ENCODE results near the gene HSD17B3. TPM values are rescaled to one million over a fixed set of nuclear protein-coding genes. Genes with fewer than 3 reads are reported as not detected.

Gene HSD17B3
- total RNA-seq, 1 donor from 2014 or later: not detected

DNA sequence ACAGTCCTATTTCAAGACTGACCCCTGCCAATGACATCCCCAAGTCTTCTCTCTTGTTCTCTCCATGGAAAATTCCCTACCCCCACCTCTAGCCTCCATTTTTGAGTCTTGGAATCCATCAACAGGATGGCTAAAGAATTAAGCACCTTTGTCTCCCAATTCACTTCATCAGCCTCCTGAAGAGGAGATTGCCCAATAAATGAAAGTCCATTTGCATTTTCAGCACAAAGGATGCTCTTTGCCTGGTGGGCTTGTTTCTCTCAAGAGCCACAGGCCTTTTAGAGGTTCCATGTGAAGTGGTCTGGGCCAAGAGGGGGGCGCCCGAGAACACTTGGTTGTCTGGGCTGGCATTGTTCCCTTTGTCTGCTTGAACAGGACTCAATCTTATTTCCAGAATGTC lies 12.6 kb downstream of the HSD17B3 start:
- Histone ChIP-seq H3F3A (ENCODE audit: low read depth) (peaks cover 10% of the 10 kb centered on the region), H3K36me3 (no peaks in the 10 kb centered on the region), H3K27me3 (no peaks in the 10 kb centered on the region), H3K9ac (no peak overlapping the region), H3K79me2 (ENCODE audit: low read depth) (no peaks in the 10 kb centered on the region), H3K4me3 (no peak overlapping the region), H3K4me2 (no peak overlapping the region), H3K4me1 (peaks cover 10% of the 10 kb centered on the region), H2AFZ (replicated peaks) (peak overlapping the region; percentile 91), H4K20me1 (ENCODE audit: low read depth) (no peaks in the 10 kb centered on the region), H3K27ac (peak overlapping the region; percentile 56), H3K9me3 (ENCODE audit: low read depth) (no peaks in the 10 kb centered on the region)
- peak; percentile 43 for DNase-seq (ENCODE audit: low spot score)
- TF ChIP-seq EZH2 (IDR thresholded peaks at IDR 0.05) (no peak), EZH2phosphoT487 (IDR thresholded peaks at IDR 0.05) (no peak)
- TF ChIP-seq, protein P1, sequence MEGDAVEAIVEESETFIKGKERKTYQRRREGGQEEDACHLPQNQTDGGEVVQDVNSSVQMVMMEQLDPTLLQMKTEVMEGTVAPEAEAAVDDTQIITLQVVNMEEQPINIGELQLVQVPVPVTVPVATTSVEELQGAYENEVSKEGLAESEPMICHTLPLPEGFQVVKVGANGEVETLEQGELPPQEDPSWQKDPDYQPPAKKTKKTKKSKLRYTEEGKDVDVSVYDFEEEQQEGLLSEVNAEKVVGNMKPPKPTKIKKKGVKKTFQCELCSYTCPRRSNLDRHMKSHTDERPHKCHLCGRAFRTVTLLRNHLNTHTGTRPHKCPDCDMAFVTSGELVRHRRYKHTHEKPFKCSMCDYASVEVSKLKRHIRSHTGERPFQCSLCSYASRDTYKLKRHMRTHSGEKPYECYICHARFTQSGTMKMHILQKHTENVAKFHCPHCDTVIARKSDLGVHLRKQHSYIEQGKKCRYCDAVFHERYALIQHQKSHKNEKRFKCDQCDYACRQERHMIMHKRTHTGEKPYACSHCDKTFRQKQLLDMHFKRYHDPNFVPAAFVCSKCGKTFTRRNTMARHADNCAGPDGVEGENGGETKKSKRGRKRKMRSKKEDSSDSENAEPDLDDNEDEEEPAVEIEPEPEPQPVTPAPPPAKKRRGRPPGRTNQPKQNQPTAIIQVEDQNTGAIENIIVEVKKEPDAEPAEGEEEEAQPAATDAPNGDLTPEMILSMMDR (IDR thresholded peaks at IDR 0.05): no peak
- peaks cover 14% of the 10 kb centered on the region for H3K4me1 Mint-ChIP-seq
- no peaks in the 10 kb centered on the region for H3K36me3 Mint-ChIP-seq
- peaks cover 9% of the 10 kb centered on the region for H3K27me3 Mint-ChIP-seq (ENCODE audit: insufficient read depth, low read depth)
- no peak overlapping the region for H3K4me3 Mint-ChIP-seq
- H3K9me3 Mint-ChIP-seq: peaks cover 22% of the 10 kb centered on the region
- H3K27ac Mint-ChIP-seq: no peak overlapping the region

DNA sequence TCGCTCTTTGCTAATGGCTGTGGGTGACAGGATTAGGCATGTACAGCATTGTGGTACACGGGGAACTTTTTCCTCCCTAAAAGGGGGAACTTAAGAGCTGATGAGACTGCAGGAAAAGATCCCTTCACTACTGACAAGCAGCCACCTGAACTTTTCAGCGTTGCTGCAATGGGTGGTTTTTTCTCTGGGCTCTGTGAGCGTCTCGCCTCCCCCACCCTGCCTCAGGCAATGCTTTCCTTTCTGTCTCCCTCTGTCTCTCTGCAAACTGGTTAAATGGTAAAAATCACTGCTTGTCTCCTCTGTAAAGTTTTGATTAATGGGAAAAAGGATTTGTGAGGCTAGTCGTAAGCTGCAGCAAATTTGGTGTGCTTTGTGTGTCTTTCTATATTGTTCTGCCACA lies 20.3 kb downstream of the HSD17B3 start:
- Histone ChIP-seq H4K20me1 (ENCODE audit: low read depth) (no peaks in the 10 kb centered on the region), H3K9ac (no peak overlapping the region), H3K36me3 (no peaks in the 10 kb centered on the region), H3K4me2 (no peak overlapping the region), H3K79me2 (ENCODE audit: low read depth) (no peaks in the 10 kb centered on the region), H3K27me3 (no peaks in the 10 kb centered on the region), H3K9me3 (ENCODE audit: low read depth) (peaks cover 5% of the 10 kb centered on the region), H3K4me1 (no peaks in the 10 kb centered on the region), H3F3A (ENCODE audit: low read depth) (no peaks in the 10 kb centered on the region), H3K4me3 (no peak overlapping the region), H3K27ac (no peak overlapping the region), H2AFZ (replicated peaks) (no peak overlapping the region)
- Mint-ChIP-seq H3K4me1 (no peaks in the 10 kb centered on the region), H3K9me3 (peaks cover 15% of the 10 kb centered on the region), H3K27me3 (ENCODE audit: insufficient read depth, low read depth) (no peaks in the 10 kb centered on the region), H3K4me3 (no peak overlapping the region), H3K27ac (no peak overlapping the region), H3K36me3 (no peaks in the 10 kb centered on the region)
- TF ChIP-seq EZH2phosphoT487 (IDR thresholded peaks at IDR 0.05) (no peak), EZH2 (IDR thresholded peaks at IDR 0.05) (no peak)
- TF ChIP-seq, protein P1 (IDR thresholded peaks at IDR 0.05): no peak
- no peak for DNase-seq (ENCODE audit: low spot score)

DNA sequence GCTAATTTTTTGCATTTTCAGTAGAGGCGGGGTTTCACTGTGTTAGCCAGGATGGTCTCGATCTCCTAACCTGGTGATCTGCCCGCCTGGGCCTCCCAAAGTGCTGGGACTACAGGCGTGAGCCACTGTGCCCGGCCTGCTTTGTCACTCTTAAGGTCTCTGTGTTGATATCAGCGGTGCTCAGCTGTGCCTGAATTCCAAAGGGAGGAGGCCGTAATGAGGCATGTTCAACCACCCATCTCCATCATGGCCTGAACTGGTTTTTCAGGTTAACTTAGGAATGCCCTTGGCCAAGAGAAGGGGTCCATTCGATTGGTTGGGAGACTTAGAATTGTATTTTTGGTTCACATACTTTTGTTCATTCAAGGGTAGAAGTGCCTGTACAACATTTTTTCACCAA lies 22.0 kb downstream of the HSD17B3 start:
- H3K36me3 Mint-ChIP-seq: no peaks in the 10 kb centered on the region
- Histone ChIP-seq H3K27me3 (no peaks in the 10 kb centered on the region), H3K4me2 (no peak overlapping the region), H3K9ac (no peak overlapping the region), H3K4me1 (no peaks in the 10 kb centered on the region), H3K27ac (no peak overlapping the region), H4K20me1 (ENCODE audit: low read depth) (no peaks in the 10 kb centered on the region), H3K4me3 (no peak overlapping the region), H3F3A (ENCODE audit: low read depth) (no peaks in the 10 kb centered on the region), H3K9me3 (ENCODE audit: low read depth) (peaks cover 7% of the 10 kb centered on the region), H3K36me3 (no peaks in the 10 kb centered on the region), H2AFZ (replicated peaks) (no peak overlapping the region), H3K79me2 (ENCODE audit: low read depth) (no peaks in the 10 kb centered on the region)
- no peak overlapping the region for H3K4me3 Mint-ChIP-seq
- H3K4me1 Mint-ChIP-seq: no peaks in the 10 kb centered on the region
- peaks cover 21% of the 10 kb centered on the region for H3K9me3 Mint-ChIP-seq
- DNase-seq (ENCODE audit: low spot score): no peak
- TF ChIP-seq EZH2 (IDR thresholded peaks at IDR 0.05) (no peak), EZH2phosphoT487 (IDR thresholded peaks at IDR 0.05) (no peak)
- TF ChIP-seq, protein P1 (IDR thresholded peaks at IDR 0.05): no peak
- H3K27me3 Mint-ChIP-seq (ENCODE audit: insufficient read depth, low read depth): no peaks in the 10 kb centered on the region
- H3K27ac Mint-ChIP-seq: no peak overlapping the region
